Breast epithelium (tissue), 3 donors: ENCODE measurements around the gene TFAM.
"Not testable (repeated sequence)": the region's sequence is repeated elsewhere in the genome, so short reads cannot be mapped to it uniquely, and the experiment has no call there.

Experiments
- POLR2AphosphoS5 ChIP-seq, 3 donors: sonication (generic); formaldehyde crosslinking; IDR thresholded peaks; one replicate each; pipeline ENCODE4 v1.6.1; 2017; ENCODE audit warnings: antibody characterized with exemption in 3 of 3
- TF ChIP-seq, protein P1 (sequence below), 3 donors: fragments of 450-650 bp; IDR thresholded peaks; one replicate each; pipeline ENCODE4 v1.5.1; 2016 to 2017; ENCODE audit warnings: antibody characterized with exemption in 3 of 3, mild to moderate bottlenecking in 3 of 3, moderate library complexity in 3 of 3

DNA sequence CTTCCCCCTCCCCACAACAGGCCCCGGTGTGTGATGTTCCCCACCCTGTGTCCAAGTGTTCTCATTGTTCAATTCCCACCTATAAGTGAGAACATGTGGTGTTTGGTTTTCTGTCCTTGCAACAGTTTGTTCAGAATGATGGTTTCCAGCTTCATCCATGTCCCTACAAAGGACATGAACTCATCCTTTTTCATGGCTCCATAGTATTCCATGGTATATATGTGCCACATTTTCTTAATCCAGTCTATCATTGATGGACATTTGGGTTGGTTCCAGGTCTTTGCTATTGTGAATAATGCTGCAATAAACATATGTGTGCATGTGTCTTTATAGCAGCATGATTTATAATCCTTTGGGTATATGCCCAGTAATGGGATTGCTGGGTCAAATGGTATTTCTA is 43.2 kb downstream of the TFAM start:
- TF ChIP-seq, protein P1, sequence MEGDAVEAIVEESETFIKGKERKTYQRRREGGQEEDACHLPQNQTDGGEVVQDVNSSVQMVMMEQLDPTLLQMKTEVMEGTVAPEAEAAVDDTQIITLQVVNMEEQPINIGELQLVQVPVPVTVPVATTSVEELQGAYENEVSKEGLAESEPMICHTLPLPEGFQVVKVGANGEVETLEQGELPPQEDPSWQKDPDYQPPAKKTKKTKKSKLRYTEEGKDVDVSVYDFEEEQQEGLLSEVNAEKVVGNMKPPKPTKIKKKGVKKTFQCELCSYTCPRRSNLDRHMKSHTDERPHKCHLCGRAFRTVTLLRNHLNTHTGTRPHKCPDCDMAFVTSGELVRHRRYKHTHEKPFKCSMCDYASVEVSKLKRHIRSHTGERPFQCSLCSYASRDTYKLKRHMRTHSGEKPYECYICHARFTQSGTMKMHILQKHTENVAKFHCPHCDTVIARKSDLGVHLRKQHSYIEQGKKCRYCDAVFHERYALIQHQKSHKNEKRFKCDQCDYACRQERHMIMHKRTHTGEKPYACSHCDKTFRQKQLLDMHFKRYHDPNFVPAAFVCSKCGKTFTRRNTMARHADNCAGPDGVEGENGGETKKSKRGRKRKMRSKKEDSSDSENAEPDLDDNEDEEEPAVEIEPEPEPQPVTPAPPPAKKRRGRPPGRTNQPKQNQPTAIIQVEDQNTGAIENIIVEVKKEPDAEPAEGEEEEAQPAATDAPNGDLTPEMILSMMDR (IDR thresholded peaks at IDR 0.05): not testable (repeated sequence)
- TF ChIP-seq POLR2AphosphoS5 (IDR thresholded peaks at IDR 0.05): not testable (repeated sequence)
